GM23248 (cell line): Measurements from ENCODE around the gene CSE1L.
"Not testable (repeated sequence)": the region's sequence is repeated elsewhere in the genome, so short reads cannot be mapped to it uniquely, and the experiment has no call there.

Experiments
- EZH2 ChIP-seq: fragments of 200-600 bp; sonication (generic); IDR thresholded peaks from 2 replicates; pipeline ENCODE4 v1.6.1; 2018; ENCODE audit warnings: antibody characterized with exemption, mild to moderate bottlenecking; ENCODE audit not compliant: insufficient read depth, poor library complexity, severe bottlenecking
- EZH2phosphoT487 ChIP-seq: fragments of 200-600 bp; sonication (generic); IDR thresholded peaks from 2 replicates; pipeline ENCODE4 v1.6.1; 2018; ENCODE audit warnings: antibody characterized with exemption, moderate library complexity, mild to moderate bottlenecking, low read depth; ENCODE audit not compliant: insufficient read depth

DNA sequence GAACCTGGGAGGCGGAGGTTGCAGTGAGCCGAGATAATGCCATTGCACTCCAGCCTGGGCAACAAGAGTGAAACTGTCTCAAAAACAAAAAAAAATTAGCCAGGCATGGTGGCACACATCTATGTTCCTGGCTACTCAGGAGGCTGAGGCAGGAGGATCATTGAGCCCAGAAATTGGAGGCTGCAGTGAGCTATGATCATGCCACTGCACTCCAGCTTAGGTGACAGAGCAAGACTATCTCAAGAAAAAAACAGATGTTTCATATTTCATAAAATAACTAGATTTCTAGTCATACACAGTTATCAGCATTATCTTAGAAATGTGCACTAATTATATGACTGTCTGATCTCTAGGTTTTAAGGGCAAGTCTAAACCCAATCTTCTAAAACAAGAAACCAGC is 17.9 kb upstream of the CSE1L start:
- TF ChIP-seq EZH2, EZH2phosphoT487: not testable (repeated sequence)
